Lower leg skin (tissue), 4 donors: ENCODE results near the gene LRFN2. TPM values are rescaled to one million over a fixed set of nuclear protein-coding genes. Genes with fewer than 3 reads are reported as not detected.
A peak's percentile ranks its signal among the peaks of the same experiment; 100 is the strongest.

Source experiments
- DNase-seq, 2 donors: peaks; one replicate each; pipeline ENCODE4 v3.0.0-alpha.2; 2019; ENCODE audit warnings: low spot score in 2 of 2
- H3K4me3 ChIP-seq: fragments of 200-600 bp; sonication (generic); 2 replicates; pipeline ENCODE4 v1.5.1; 2017; ENCODE audit warnings: mild to moderate bottlenecking, low read depth; ENCODE audit not compliant: poor library complexity, severe bottlenecking
- CTCF ChIP-seq, 3 donors: fragments of 450-650 bp; IDR thresholded peaks; one replicate each; pipeline ENCODE4 v1.5.1; 2016; ENCODE audit warnings: antibody characterized with exemption in 3 of 3, mild to moderate bottlenecking in 3 of 3, moderate library complexity in 2 of 3
- POLR2A ChIP-seq, 2 donors: fragments of 450-650 bp; IDR thresholded peaks; one replicate each; pipeline ENCODE4 v1.6.1; 2016 to 2017; ENCODE audit warnings: antibody characterized with exemption in 2 of 2, mild to moderate bottlenecking in 1 of 2, moderate library complexity in 1 of 2
- WGBS, 2 donors: methylation state at CpG; one replicate each; pipeline ENCODE4 v1.1.5; 2018; 5-methylcytosine and 5-hydroxymethylcytosine counted together
- intact Hi-C: fragments of 100-400 bp; cut with DNase I; formaldehyde crosslinking; loops from one replicate; pipeline ENCODE4 v1.15.0; 2023; ENCODE audit warnings: low total_unique reads
- total RNA-seq, 4 donors: library from RNA; depleted of rRNA; stranded (reverse); fragments of >200 nt; gene quantifications; one replicate each; pipeline ENCODE4 v1.1.0, GENCODE V29; 2016

LRFN2 gene
- total RNA-seq, 4 donors from 2014 or later = 0.10 TPM; not detected in 3

- DNase-seq = peak in 1 of 2 donors; percentile 64
- WGBS, 2 donors = 85 to 87% methylated on average over 6 of the region's 6 CpGs
- intact Hi-C loops = no loop called here
- TF ChIP-seq CTCF (IDR thresholded peaks at IDR 0.05) = no peak
- TF ChIP-seq POLR2A (IDR thresholded peaks at IDR 0.05) = no peak
- H3K4me3 ChIP-seq = no peak overlapping the region
Measured at GRCh38 chr6:40398810-40399477, 188.2 kb downstream of the LRFN2 start.

GRCh38 chr6:40398034-40398691 lies 189.0 kb downstream of the LRFN2 start:
- 75 to 89% methylated on average over 10 to 11 of the region's 11 CpGs for WGBS, 2 donors
- DNase-seq = peak in 1 of 2 donors; percentile 64
- intact Hi-C loops = no loop called here
- TF ChIP-seq CTCF (IDR thresholded peaks at IDR 0.05) = no peak
- TF ChIP-seq POLR2A (IDR thresholded peaks at IDR 0.05) = no peak
- no peak overlapping the region for H3K4me3 ChIP-seq

GRCh38 chr6:40397287-40398033 lies 189.7 kb downstream of the LRFN2 start:
- WGBS, 2 donors = 90 to 91% methylated on average over 6 of the region's 6 CpGs
- DNase-seq = peak in 1 of 2 donors; percentile 74
- TF ChIP-seq CTCF (IDR thresholded peaks at IDR 0.05) (no peak), POLR2A (IDR thresholded peaks at IDR 0.05) (no peak)
- intact Hi-C loops = no loop called here
- no peak overlapping the region for H3K4me3 ChIP-seq

GRCh38 chr6:40395698-40396076 lies 191.5 kb downstream of the LRFN2 start:
- TF ChIP-seq CTCF (IDR thresholded peaks at IDR 0.05) = no peak
- no peak for TF ChIP-seq POLR2A (IDR thresholded peaks at IDR 0.05)
- intact Hi-C loops = no loop called here
- 83 to 92% methylated on average over 4 of the region's 4 CpGs for WGBS, 2 donors
- no peak overlapping the region for H3K4me3 ChIP-seq
- DNase-seq = peak in 1 of 2 donors; percentile 49

- 70% methylated on average over 4 to 5 of the region's 5 CpGs for WGBS, 2 donors
- DNase-seq = peak in 1 of 2 donors; percentile 49
Measured at GRCh38 chr6:40395066-40395697, 192.0 kb downstream of the LRFN2 start.

More at GRCh38 chr6:40395066-40395697, 192.0 kb downstream of the LRFN2 start:
- no peak overlapping the region for H3K4me3 ChIP-seq
- intact Hi-C loops = no loop called here
- TF ChIP-seq CTCF (IDR thresholded peaks at IDR 0.05) (no peak), POLR2A (IDR thresholded peaks at IDR 0.05) (no peak)
